ENCODE results near the gene SHC3. TPM values are rescaled to one million over a fixed set of nuclear protein-coding genes. Genes with fewer than 3 reads are reported as not detected.

Gene SHC3
- total RNA-seq, 1 experiment from 2014 or later: 0.03 TPM

GRCh38 chr9:88975966-88976889, 202.4 kb downstream of the SHC3 start:
- DNase-seq (ENCODE audit: low read depth, low spot score): no peak
- in situ Hi-C loops (cut with HindIII; ENCODE audit: low pct_unique_long_range_greater_than_20kb, low sequenced_read_pairs): no loop called here

- no peak for DNase-seq (ENCODE audit: low read depth, low spot score)
- in situ Hi-C loops (cut with HindIII; ENCODE audit: low pct_unique_long_range_greater_than_20kb, low sequenced_read_pairs): no loop called here
These were observed 204.0 kb downstream of the SHC3 start for GRCh38 chr9:88974641-88975040.

GRCh38 chr9:88973281-88974045, 205.2 kb downstream of the SHC3 start:
- DNase-seq (ENCODE audit: low read depth, low spot score): no peak

GRCh38 chr9:88972401-88972800, 206.2 kb downstream of the SHC3 start:
- no peak for DNase-seq (ENCODE audit: low read depth, low spot score)
- in situ Hi-C loops (cut with HindIII; ENCODE audit: low pct_unique_long_range_greater_than_20kb, low sequenced_read_pairs): no loop called here

More at GRCh38 chr9:88973281-88974045, 205.2 kb downstream of the SHC3 start:
- in situ Hi-C loops (cut with HindIII; ENCODE audit: low pct_unique_long_range_greater_than_20kb, low sequenced_read_pairs): no loop called here

GRCh38 chr9:88971131-88971960, 207.3 kb downstream of the SHC3 start:
- in situ Hi-C loops (cut with HindIII; ENCODE audit: low pct_unique_long_range_greater_than_20kb, low sequenced_read_pairs): no loop called here
- DNase-seq (ENCODE audit: low read depth, low spot score): no peak

- in situ Hi-C loops (cut with HindIII; ENCODE audit: low pct_unique_long_range_greater_than_20kb, low sequenced_read_pairs): no loop called here
- DNase-seq (ENCODE audit: low read depth, low spot score): no peak
These were observed 208.8 kb downstream of the SHC3 start for GRCh38 chr9:88969646-88970373.

GRCh38 chr9:88968799-88969198, 209.8 kb downstream of the SHC3 start:
- no peak for DNase-seq (ENCODE audit: low read depth, low spot score)
- in situ Hi-C loops (cut with HindIII; ENCODE audit: low pct_unique_long_range_greater_than_20kb, low sequenced_read_pairs): no loop called here

GRCh38 chr9:88966894-88967676, 211.5 kb downstream of the SHC3 start:
- in situ Hi-C loops (cut with HindIII; ENCODE audit: low pct_unique_long_range_greater_than_20kb, low sequenced_read_pairs): no loop called here
- no peak for DNase-seq (ENCODE audit: low read depth, low spot score)

- in situ Hi-C loops (cut with HindIII; ENCODE audit: low pct_unique_long_range_greater_than_20kb, low sequenced_read_pairs): no loop called here
- DNase-seq (ENCODE audit: low read depth, low spot score): no peak
These were observed 213.1 kb downstream of the SHC3 start for GRCh38 chr9:88965473-88965872.

GRCh38 chr9:88960632-88961031, 218.0 kb downstream of the SHC3 start:
- DNase-seq (ENCODE audit: low read depth, low spot score): no peak
- in situ Hi-C loops (cut with HindIII; ENCODE audit: low pct_unique_long_range_greater_than_20kb, low sequenced_read_pairs): no loop called here

- no peak for DNase-seq (ENCODE audit: low read depth, low spot score)
- in situ Hi-C loops (cut with HindIII; ENCODE audit: low pct_unique_long_range_greater_than_20kb, low sequenced_read_pairs): no loop called here
These were observed 218.7 kb downstream of the SHC3 start for GRCh38 chr9:88959727-88960469.

- no peak for DNase-seq (ENCODE audit: low read depth, low spot score)
- in situ Hi-C loops (cut with HindIII; ENCODE audit: low pct_unique_long_range_greater_than_20kb, low sequenced_read_pairs): no loop called here
These were observed 221.1 kb downstream of the SHC3 start for GRCh38 chr9:88957526-88957925.

Data from SK-MEL-5 (cell line).